ENCODE results near the gene LDLRAD4.

LDLRAD4 gene

DNA sequence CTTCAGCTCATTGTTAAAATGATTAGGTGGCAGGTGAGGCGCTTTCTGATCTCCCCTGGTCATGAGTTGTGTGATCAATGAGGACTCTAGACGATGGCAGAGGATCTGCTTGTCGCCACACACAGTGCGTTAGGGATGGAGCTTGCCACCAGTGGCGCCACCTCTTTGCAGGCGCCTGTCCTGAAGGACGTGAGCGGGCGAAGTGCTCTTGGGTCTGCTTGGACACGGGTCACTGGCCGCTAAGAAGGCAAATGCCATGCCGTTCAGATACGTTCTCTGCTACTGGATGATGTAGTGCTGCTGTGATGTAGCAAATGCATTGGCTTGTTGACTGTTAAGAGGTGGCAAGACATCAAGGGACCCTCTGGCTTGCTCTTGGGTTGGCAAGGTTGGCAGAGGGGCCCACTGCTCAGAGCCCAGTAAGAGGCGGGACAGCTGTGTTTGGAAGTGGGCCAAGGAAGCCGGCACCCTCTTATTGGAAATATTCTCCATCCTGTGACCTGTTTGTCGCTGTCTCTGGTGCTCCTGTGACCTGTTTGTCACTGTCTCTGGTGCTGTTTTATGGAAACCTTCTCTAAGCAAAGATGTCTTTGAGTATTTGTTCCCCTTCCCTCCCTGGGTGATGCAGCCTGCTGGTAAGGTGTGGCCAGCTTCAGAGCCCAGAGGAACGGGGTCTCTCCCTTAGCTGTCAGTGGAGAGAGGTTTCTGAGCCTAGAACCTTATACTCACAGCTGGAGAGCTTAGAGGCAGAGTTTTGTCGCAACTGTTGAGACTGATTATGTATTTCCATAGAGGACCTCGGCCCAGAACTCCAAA lies 14.6 kb downstream of the LDLRAD4 start:
- no peak for DNase-seq (ENCODE audit: low read depth)
- TF ChIP-seq CTCF (IDR thresholded peaks at IDR 0.05; ENCODE audit: insufficient read depth, low read depth, low read length, missing control alignments): no peak
- no peak overlapping the region for H3K4me3 ChIP-seq (ENCODE audit: low read length)

DNA sequence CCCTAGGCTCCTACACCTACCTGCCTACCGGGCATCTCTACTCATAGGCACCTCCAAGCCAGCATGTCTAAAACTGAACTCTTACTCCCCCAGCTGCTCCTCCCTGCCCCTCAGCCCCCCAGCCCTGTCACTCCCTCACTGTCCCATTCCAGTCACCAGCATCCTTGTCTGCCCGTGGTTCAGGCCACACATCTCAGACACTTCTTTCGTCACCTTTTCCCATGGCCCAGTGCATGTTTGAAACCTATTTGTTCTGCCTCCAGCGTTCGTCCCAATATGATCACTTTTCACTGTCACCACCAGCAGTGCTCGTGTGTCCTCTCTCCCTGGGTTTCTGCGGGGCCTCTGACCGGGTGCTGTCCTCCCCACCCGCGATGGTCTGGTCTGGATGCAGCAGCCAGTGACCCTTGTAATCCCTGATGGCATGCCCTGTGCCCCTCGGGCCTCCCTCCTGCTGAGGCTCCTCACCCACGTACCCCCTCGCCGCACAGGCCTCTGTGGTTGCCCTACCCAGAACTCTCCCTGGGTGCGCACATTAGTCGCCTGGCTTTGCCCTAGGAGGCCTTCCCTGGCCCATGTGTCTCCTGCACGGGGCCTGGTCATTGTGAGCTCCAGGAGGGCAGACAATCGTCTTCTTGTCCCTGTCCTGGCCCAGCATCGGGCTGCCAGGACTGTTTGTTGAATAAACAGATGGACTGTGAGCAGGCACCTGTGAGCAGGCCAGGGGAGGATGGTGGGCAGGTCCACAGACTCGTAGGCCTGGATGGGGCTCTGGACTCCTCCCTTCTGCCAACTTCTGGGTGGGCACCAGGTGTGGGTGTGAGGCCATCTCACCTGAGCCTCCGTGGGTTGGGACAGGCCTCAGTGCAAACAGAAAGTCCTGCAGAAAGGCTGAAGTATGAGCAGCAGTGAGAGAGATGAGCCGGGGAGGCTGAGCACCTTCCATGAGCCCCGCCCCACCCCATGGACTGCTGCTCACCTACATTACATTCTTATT lies 15.5 kb downstream of the LDLRAD4 start:
- TF ChIP-seq CTCF (IDR thresholded peaks at IDR 0.05; ENCODE audit: insufficient read depth, low read depth, low read length, missing control alignments): no peak

DNA sequence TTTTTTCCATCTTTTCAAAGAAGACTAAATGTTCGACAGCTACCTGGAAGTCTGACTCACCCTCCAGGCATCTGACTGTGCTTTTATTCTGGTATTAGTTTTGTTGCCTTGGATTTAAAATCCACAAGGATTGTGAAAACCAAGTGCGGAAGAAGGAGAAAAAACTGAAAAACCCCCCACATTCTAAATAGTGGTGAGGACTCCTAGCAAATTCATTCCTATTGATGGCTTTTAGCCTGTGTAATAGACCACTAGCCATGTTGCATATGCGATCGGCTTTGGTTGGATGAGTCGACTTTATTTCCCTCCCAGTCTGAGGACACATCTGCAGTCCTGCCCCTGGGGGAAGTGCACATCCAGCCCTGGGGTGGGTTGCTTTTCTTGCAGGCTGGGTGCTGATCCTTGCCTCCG lies 16.9 kb downstream of the LDLRAD4 start:
- DNase-seq (ENCODE audit: low read depth): no peak
- no peak for TF ChIP-seq CTCF (IDR thresholded peaks at IDR 0.05; ENCODE audit: insufficient read depth, low read depth, low read length, missing control alignments)
- no peak overlapping the region for H3K4me3 ChIP-seq (ENCODE audit: low read length)

More for the DNA sequence above, 15.5 kb downstream of the LDLRAD4 start:
- DNase-seq (ENCODE audit: low read depth): no peak
- H3K4me3 ChIP-seq (ENCODE audit: low read length): no peak overlapping the region

DNA sequence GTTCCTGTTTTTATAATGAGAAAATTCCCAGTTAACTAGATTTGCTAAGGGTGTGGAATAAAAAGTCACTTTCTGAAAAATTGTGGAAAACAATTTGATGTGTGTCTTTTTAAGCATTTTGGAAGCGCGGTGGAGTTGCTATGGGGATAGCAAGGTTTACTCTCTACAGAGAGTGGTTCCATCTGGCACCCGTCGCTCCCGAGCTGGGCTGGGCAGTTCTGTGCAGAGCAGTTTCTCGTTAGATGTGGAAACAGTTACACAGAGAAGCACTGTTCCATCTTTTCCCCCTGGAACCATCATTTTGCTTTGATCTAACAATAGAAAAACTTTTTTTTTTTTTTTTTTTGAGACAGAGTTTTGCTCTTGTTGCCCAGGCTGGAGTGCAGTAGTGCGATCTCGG lies 17.4 kb downstream of the LDLRAD4 start:
- no peak for TF ChIP-seq CTCF (IDR thresholded peaks at IDR 0.05; ENCODE audit: insufficient read depth, low read depth, low read length, missing control alignments)
- H3K4me3 ChIP-seq (ENCODE audit: low read length): no peak overlapping the region
- DNase-seq (ENCODE audit: low read depth): no peak

DNA sequence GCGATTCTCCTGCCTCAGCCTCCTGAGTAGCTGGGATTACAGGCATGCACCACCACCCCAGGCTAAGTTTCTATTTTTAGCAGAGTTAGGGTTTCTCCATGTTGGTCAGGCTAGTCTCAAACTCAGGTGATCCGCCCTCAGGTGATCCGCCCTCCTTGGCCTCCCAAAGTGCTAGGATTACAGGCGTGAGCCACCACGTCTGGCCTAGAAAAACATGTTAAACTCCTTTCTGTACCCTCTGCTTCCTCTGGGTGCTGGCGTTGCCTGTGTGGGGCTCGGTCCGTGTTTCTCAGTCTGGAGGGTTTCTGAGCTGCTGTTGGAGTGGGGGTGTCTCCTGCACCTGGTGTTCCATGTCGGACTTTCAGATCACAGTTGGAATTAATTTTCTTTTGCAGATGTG lies 17.9 kb downstream of the LDLRAD4 start:
- TF ChIP-seq CTCF (IDR thresholded peaks at IDR 0.05; ENCODE audit: insufficient read depth, low read depth, low read length, missing control alignments): no peak
- DNase-seq (ENCODE audit: low read depth): no peak
- H3K4me3 ChIP-seq (ENCODE audit: low read length): no peak overlapping the region

GRCh38 chr18:13237073-13237472 lies 18.5 kb downstream of the LDLRAD4 start:
- H3K4me3 ChIP-seq (ENCODE audit: low read length): no peak overlapping the region
- TF ChIP-seq CTCF (IDR thresholded peaks at IDR 0.05; ENCODE audit: insufficient read depth, low read depth, low read length, missing control alignments): no peak

More at GRCh38 chr18:13237073-13237472, 18.5 kb downstream of the LDLRAD4 start:
- DNase-seq (ENCODE audit: low read depth): no peak

Measured in epithelial cell of esophagus (primary cell).